ENCODE results near the gene FOXL2.
A peak's percentile ranks its signal among the peaks of the same experiment; 100 is the strongest.

FOXL2 gene

DNA sequence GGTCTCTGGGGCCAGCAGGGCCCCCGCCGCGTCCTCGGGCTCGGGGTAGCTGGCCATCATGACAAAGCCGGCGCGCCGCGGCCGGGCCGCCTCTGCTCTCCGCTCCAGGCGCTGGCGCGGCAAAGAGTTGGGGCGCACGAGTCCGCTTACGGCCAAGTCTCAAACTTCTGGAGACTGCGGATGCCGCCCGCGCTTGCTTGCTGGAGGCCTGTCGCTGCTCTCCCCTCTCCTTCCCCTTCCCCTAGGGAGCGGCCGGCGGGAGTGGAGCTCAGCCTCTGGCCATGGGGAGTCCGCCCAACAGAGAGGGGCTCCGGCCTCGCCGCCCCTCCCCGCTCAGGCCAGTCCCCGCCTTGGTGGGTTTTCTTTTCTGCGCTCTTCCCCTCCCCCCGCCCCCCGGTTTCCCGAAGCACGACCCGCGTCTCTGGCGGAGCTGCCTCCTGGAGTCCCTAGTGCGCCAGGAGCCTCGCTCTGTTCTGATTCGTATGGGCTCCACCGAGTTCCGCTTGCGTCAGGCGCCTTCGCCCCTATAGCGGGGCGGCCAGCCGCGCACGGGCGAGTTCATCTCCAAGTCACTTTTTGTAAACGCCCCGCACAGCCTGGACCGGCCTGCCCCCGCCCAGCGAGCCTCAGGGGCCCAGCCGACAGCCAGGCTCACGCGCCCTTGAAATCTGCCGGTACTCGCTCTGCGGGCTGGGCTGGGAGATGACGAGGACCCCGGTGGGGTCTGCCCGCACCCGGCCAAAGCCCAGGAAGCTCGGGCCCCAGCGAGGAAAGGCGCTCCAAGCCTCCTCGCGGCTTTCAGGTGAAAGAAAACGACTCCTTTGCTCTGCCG, at the start of gene FOXL2, which contains the start of gene FOXL2NB:
FOXL2 (minus strand) TSS at position 475 of the 832 bp plus-strand sequence; CDS start at position 60, 415 bp downstream.
FOXL2NB (plus strand) TSS at position 555 of the 832 bp plus-strand sequence; CDS start at position 703, 148 bp downstream.
- TF ChIP-seq, protein P1, sequence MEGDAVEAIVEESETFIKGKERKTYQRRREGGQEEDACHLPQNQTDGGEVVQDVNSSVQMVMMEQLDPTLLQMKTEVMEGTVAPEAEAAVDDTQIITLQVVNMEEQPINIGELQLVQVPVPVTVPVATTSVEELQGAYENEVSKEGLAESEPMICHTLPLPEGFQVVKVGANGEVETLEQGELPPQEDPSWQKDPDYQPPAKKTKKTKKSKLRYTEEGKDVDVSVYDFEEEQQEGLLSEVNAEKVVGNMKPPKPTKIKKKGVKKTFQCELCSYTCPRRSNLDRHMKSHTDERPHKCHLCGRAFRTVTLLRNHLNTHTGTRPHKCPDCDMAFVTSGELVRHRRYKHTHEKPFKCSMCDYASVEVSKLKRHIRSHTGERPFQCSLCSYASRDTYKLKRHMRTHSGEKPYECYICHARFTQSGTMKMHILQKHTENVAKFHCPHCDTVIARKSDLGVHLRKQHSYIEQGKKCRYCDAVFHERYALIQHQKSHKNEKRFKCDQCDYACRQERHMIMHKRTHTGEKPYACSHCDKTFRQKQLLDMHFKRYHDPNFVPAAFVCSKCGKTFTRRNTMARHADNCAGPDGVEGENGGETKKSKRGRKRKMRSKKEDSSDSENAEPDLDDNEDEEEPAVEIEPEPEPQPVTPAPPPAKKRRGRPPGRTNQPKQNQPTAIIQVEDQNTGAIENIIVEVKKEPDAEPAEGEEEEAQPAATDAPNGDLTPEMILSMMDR (IDR thresholded peaks at IDR 0.05; ENCODE audit: low read depth, low read length): no peak
- DNase-seq (ENCODE audit: extremely low read depth, low read depth): peak; percentile 42

DNA sequence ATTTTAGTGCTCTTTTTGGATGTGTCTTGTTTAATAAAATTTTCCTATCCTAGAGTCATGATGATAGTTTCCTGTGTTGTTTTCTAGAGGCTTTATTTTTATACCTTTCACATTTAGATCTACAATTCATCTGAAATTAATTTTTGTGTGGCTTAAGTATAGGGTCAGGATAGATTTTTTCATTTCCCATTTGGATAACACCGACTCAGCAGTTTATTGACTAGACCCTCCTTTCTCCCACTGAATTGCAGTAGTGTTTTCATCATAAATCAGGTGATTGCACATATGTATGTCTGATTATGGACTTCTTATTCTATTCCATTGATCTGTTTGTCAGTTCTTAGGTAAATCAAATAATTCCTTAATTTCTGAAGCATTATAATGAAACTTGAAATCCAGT, 48.8 kb upstream of the FOXL2 start:
- TF ChIP-seq, protein P1 (IDR thresholded peaks at IDR 0.05; ENCODE audit: low read depth, low read length): no peak
- no peak for DNase-seq (ENCODE audit: extremely low read depth, low read depth)

DNA sequence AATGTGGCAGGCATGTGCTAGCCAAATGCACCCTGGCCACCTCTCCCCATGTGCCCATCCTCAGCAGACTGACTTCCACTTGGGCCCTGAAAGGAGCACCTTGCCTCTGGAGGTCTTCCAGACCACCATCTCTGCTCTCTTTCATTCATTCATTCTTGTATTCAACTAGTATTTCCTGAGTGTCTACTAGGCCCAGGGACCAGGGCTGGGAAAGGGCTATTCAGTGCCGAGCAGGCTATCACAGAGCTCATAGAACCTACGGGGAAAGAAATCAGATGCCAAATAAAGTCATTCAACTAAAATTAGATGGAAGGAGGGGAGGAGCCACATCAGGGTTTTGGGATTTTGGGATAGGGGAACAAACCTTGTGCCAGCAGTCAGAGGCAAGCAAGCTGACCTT, 40.2 kb upstream of the FOXL2 start:
- no peak for DNase-seq (ENCODE audit: extremely low read depth, low read depth)
- TF ChIP-seq, protein P1 (IDR thresholded peaks at IDR 0.05; ENCODE audit: low read depth, low read length): no peak

DNA sequence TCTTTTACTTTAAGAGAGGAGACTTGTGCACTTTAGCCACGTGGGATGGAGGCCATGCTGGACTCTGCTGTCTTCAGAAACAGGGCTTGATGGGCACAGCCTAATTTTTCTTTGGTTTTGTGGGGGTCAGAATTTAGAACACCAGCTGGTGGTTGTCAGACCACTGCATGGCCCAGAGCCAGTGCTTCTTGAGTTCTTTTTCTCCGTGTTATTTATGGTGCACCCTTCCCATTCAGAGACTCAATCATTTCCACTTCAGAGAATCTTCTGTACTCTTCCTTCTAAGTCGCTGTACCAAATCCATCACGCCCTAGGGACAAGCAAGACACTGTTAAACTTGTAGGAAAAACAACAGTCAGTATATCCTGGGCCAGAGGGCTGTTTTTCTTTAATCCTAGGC, 39.0 kb upstream of the FOXL2 start:
- TF ChIP-seq, protein P1 (IDR thresholded peaks at IDR 0.05; ENCODE audit: low read depth, low read length): no peak
- no peak for DNase-seq (ENCODE audit: extremely low read depth, low read depth)

DNA sequence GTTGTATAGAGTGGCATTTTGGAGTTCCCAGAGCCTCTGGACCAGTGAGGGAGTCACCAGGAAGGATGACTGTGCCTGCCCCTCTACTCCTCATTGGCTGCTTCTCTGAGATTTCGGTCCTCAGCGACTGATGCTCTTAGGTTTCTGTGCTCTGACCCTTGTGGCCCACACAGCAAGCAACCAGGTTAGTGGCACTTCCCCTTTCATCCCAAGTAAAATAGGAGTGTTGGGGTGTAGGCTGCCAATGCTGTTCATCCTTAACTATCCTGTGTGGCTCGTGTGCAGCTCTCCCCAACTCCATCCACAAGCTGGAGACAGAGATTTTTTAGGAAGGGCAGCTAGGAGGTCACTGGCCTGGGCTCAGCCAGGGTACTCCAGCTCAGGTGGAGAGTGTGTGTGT, 37.9 kb upstream of the FOXL2 start:
- TF ChIP-seq, protein P1 (IDR thresholded peaks at IDR 0.05; ENCODE audit: low read depth, low read length): no peak

DNA sequence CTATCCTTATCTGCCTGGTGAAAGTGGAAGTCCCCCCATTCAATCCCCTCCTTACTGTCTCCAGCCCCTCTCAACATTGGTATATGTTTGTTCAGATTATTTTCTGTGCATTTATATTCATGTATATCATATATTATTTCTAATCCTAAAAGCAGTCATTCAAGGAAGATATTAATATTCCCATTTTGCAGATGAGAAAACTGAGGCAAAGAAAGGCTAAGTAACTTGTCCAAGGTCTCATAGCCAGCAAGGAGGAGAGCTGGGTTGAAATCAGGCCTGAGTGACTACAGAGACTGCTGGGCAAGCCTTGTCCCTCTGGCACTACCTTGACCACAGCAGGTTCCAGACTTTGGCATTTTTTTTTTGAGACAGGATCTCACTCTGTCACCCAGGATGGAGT, 29.1 kb upstream of the FOXL2 start:
- TF ChIP-seq, protein P1 (IDR thresholded peaks at IDR 0.05; ENCODE audit: low read depth, low read length): no peak

More for the DNA sequence above, 37.9 kb upstream of the FOXL2 start:
- DNase-seq (ENCODE audit: extremely low read depth, low read depth): no peak

DNA sequence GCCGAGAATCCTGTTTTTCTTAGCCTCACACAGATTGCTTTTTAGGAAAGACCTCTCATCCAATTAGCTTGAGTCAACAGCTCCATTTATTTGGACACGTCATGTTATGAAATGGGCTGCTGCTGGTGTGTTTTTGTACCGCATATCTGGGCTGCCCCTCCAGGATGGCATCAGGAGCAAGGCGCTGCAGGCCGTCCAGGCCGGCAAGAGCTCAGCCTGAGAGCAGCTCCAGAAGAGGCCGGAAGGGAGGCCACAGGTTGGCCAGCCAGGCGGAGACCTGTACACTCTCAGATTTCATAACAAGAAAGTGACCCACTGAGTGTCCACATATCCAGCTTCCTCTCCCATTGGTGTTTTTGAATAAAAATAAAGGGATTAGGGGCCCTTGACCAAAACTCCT, 28.4 kb upstream of the FOXL2 start:
- no peak for DNase-seq (ENCODE audit: extremely low read depth, low read depth)

More for the DNA sequence above, 29.1 kb upstream of the FOXL2 start:
- no peak for DNase-seq (ENCODE audit: extremely low read depth, low read depth)

More for the DNA sequence above, 28.4 kb upstream of the FOXL2 start:
- TF ChIP-seq, protein P1 (IDR thresholded peaks at IDR 0.05; ENCODE audit: low read depth, low read length): no peak
